ENCODE data around the gene CDA. TPM values are rescaled to one million over a fixed set of nuclear protein-coding genes. Genes with fewer than 3 reads are reported as not detected.

The CDA gene
- total RNA-seq, 4 donors from 2014 or later, result 2.3 to 12.2 (median 5.0) TPM

DNA sequence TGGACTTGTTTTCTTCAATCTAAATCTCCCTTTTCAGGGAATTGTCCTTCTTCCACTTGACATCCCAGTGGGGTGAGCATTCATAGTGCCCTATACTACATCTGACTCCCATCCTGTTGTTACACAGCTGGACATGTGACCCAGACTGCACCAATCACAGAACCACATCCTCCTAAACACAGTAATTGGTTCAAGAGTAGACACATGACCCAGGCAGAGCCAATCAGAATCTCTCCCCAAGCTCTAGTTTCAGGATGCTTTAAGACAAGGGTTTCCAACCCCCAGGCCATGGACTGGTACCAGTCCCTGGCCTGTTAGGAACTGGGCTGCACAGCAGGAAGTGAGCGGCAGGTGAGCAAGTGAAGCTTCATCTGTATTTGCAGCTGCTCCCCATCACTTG is 77.9 kb downstream of the CDA start:
- no peaks in the 10 kb centered on the region for H3K9me3 ChIP-seq
- TF ChIP-seq POLR2A (IDR thresholded peaks at IDR 0.05), result no peak
- TF ChIP-seq, protein P1, sequence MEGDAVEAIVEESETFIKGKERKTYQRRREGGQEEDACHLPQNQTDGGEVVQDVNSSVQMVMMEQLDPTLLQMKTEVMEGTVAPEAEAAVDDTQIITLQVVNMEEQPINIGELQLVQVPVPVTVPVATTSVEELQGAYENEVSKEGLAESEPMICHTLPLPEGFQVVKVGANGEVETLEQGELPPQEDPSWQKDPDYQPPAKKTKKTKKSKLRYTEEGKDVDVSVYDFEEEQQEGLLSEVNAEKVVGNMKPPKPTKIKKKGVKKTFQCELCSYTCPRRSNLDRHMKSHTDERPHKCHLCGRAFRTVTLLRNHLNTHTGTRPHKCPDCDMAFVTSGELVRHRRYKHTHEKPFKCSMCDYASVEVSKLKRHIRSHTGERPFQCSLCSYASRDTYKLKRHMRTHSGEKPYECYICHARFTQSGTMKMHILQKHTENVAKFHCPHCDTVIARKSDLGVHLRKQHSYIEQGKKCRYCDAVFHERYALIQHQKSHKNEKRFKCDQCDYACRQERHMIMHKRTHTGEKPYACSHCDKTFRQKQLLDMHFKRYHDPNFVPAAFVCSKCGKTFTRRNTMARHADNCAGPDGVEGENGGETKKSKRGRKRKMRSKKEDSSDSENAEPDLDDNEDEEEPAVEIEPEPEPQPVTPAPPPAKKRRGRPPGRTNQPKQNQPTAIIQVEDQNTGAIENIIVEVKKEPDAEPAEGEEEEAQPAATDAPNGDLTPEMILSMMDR (IDR thresholded peaks at IDR 0.05), result no peak
- intact Hi-C loops (cut with DNase I; ENCODE audit: low total_unique reads), result no loop called here
- no peaks in the 10 kb centered on the region for H3K4me1 ChIP-seq
- no peaks in the 10 kb centered on the region for H3K36me3 ChIP-seq
- no peak overlapping the region for H3K4me3 ChIP-seq
- no peak for DNase-seq
- H3K27ac ChIP-seq, result no peak overlapping the region
- H3K27me3 ChIP-seq, result no peaks in the 10 kb centered on the region

Other genes starting within 250 kb of the CDA start
- gene CAMK2N1, start 102.9 kb upstream of the CDA start, total RNA-seq, result 10 to 100 TPM; 12.6 to 37.3 (median 19.4) TPM
- gene MUL1, start 80.9 kb upstream of the CDA start, total RNA-seq, result 10 to 100 TPM; 14.1 to 35.9 (median 29.3) TPM
- gene FAM43B, start 36.5 kb upstream of the CDA start, total RNA-seq, result 1 to 10 TPM in 3 of 4 donors, not detected in 1; 1.5 to 2.3 (median 2.2) TPM
- 10 to 100 TPM; 55.6 to 67.4 (median 62.8) TPM for gene PINK1, start 44.4 kb downstream of the CDA start, total RNA-seq
- 100 to 1,000 TPM; 101 to 236 (median 123) TPM for gene DDOST, start 72.3 kb downstream of the CDA start, total RNA-seq
- 1 to 10 TPM in 2 of 4 donors, under 1 TPM in 1, not detected in 1; 0.77 to 6.3 (median 4.9) TPM for gene KIF17, start 128.9 kb downstream of the CDA start, total RNA-seq
- gene SH2D5, start 143.6 kb downstream of the CDA start, total RNA-seq, result under 1 TPM in 1 of 4 donors, not detected in 3; 0.55 TPM
- 100 to 1,000 TPM; 108 to 342 (median 206) TPM for gene HP1BP3, start 198.2 kb downstream of the CDA start, total RNA-seq